ENCODE measurements around the gene NCOA3. TPM values are rescaled to one million over a fixed set of nuclear protein-coding genes. Genes with fewer than 3 reads are reported as not detected.

The NCOA3 gene
- total RNA-seq, 1 donor from 2014 or later: 24.6 TPM

- H3K4me3 Mint-ChIP-seq (ENCODE audit: unreplicated experiment): no peak overlapping the region
- DNase-seq: no peak
- no peak overlapping the region for H3K27ac Mint-ChIP-seq (ENCODE audit: unreplicated experiment)
- peaks cover 5% of the 10 kb centered on the region for H3K36me3 Mint-ChIP-seq (ENCODE audit: unreplicated experiment)
- TF ChIP-seq CTCF (IDR thresholded peaks at IDR 0.05; ENCODE audit: partially characterized antibody, unreplicated experiment): no peak
- H3K27me3 Mint-ChIP-seq (ENCODE audit: unreplicated experiment): peaks cover 9% of the 10 kb centered on the region
- H3K4me1 Mint-ChIP-seq (ENCODE audit: low read depth, unreplicated experiment): peaks cover 15% of the 10 kb centered on the region
- H3K9me3 Mint-ChIP-seq (ENCODE audit: unreplicated experiment): peaks cover 6% of the 10 kb centered on the region
Observed at GRCh38 chr20:47667531-47668312, 166.0 kb downstream of the NCOA3 start.

- H3K27me3 Mint-ChIP-seq (ENCODE audit: unreplicated experiment): peaks cover 11% of the 10 kb centered on the region
- no peak for TF ChIP-seq CTCF (IDR thresholded peaks at IDR 0.05; ENCODE audit: partially characterized antibody, unreplicated experiment)
- H3K27ac Mint-ChIP-seq (ENCODE audit: unreplicated experiment): peak overlapping the region; percentile 50
- peaks cover 5% of the 10 kb centered on the region for H3K36me3 Mint-ChIP-seq (ENCODE audit: unreplicated experiment)
- H3K4me3 Mint-ChIP-seq (ENCODE audit: unreplicated experiment): no peak overlapping the region
- H3K4me1 Mint-ChIP-seq (ENCODE audit: low read depth, unreplicated experiment): peaks cover 20% of the 10 kb centered on the region
- peaks cover 6% of the 10 kb centered on the region for H3K9me3 Mint-ChIP-seq (ENCODE audit: unreplicated experiment)
- no peak for DNase-seq
Observed at GRCh38 chr20:47668313-47669151, 166.8 kb downstream of the NCOA3 start.

GRCh38 chr20:47669152-47669425 lies 167.4 kb downstream of the NCOA3 start:
- H3K4me3 Mint-ChIP-seq (ENCODE audit: unreplicated experiment): no peak overlapping the region
- H3K27ac Mint-ChIP-seq (ENCODE audit: unreplicated experiment): peak overlapping the region; percentile 50
- peaks cover 6% of the 10 kb centered on the region for H3K9me3 Mint-ChIP-seq (ENCODE audit: unreplicated experiment)
- peaks cover 5% of the 10 kb centered on the region for H3K36me3 Mint-ChIP-seq (ENCODE audit: unreplicated experiment)
- no peak for DNase-seq
- peaks cover 11% of the 10 kb centered on the region for H3K27me3 Mint-ChIP-seq (ENCODE audit: unreplicated experiment)
- no peak for TF ChIP-seq CTCF (IDR thresholded peaks at IDR 0.05; ENCODE audit: partially characterized antibody, unreplicated experiment)
- H3K4me1 Mint-ChIP-seq (ENCODE audit: low read depth, unreplicated experiment): peaks cover 20% of the 10 kb centered on the region

GRCh38 chr20:47669489-47669888 lies 167.8 kb downstream of the NCOA3 start:
- Mint-ChIP-seq H3K27ac (ENCODE audit: unreplicated experiment) (no peak overlapping the region), H3K27me3 (ENCODE audit: unreplicated experiment) (peaks cover 12% of the 10 kb centered on the region), H3K4me3 (ENCODE audit: unreplicated experiment) (no peak overlapping the region), H3K36me3 (ENCODE audit: unreplicated experiment) (peaks cover 5% of the 10 kb centered on the region), H3K9me3 (ENCODE audit: unreplicated experiment) (peaks cover 6% of the 10 kb centered on the region), H3K4me1 (ENCODE audit: low read depth, unreplicated experiment) (peaks cover 20% of the 10 kb centered on the region)
- no peak for TF ChIP-seq CTCF (IDR thresholded peaks at IDR 0.05; ENCODE audit: partially characterized antibody, unreplicated experiment)
- DNase-seq: no peak

All from glutamatergic neuron (in vitro differentiated cells).